ENCODE measurements around the gene CYTH1.

The CYTH1 gene

GRCh38 chr17:78667741-78668640 lies 114.1 kb downstream of the CYTH1 start:
- H3K4me1 ChIP-seq (ENCODE audit: insufficient read depth, low read length): peaks cover 5% of the 10 kb centered on the region; the same call in 1 of the 2 replicates
- H4K20me1 ChIP-seq (ENCODE audit: insufficient read depth, low read length): no peaks in the 10 kb centered on the region; the same call in 1 of the 2 replicates
- no peaks in the 10 kb centered on the region for H3K9me3 ChIP-seq (ENCODE audit: insufficient read depth, low read length, severe bottlenecking)
- no peak overlapping the region for H2AFZ ChIP-seq (ENCODE audit: low read depth, low read length)
- H3K36me3 ChIP-seq (ENCODE audit: insufficient read depth, low read length): no peaks in the 10 kb centered on the region
- no peak overlapping the region for H3K9ac ChIP-seq (ENCODE audit: low read depth, low read length)
- no peak for DNase-seq
- no peak for ATAC-seq (ENCODE audit: insufficient read depth, low read depth)
- no peak overlapping the region for H3K4me3 ChIP-seq (ENCODE audit: low read depth in 1 of 2, low read length in 2 of 2)
- H3K27ac ChIP-seq (ENCODE audit: low read length): no peak overlapping the region
- TF ChIP-seq CTCF (IDR thresholded peaks at IDR 0.05; ENCODE audit: borderline replicate concordance, extremely low read depth, low read length, poor library complexity, severe bottlenecking): no peak
- TF ChIP-seq EZH2 (IDR thresholded peaks at IDR 0.05; ENCODE audit: borderline replicate concordance, low read depth, low read length, severe bottlenecking): no peak
- no peaks in the 10 kb centered on the region for H3K79me2 ChIP-seq (ENCODE audit: insufficient read depth, low read length)
- H3K27me3 ChIP-seq (ENCODE audit: insufficient read depth, low read length, poor library complexity): no peaks in the 10 kb centered on the region
- H3K4me2 ChIP-seq (ENCODE audit: insufficient read depth, low read length): no peak overlapping the region

DNA sequence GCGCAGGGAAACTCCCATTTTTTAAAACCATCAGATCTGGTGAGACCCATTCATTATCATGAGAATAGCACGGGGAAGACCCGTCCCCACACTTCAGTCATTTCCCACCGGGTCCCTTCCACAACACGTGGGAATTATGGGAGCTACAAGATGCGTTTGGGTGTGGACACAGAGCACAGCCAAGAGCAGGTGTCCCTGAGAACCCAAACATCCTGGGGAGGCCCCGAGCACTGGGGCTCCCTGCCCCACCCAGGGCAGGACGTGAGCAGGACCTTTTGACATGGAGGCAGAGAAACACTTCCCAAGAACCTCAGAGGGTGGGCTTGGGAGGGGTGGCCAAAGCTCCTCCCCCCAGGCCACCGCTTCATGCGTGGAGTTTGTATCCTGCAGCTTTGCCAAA lies 115.0 kb downstream of the CYTH1 start:
- Histone ChIP-seq H3K27ac (ENCODE audit: low read length) (no peak overlapping the region), H3K4me3 (ENCODE audit: low read depth in 1 of 2, low read length in 2 of 2) (no peak overlapping the region), H3K4me2 (ENCODE audit: insufficient read depth, low read length) (no peak overlapping the region), H3K9ac (ENCODE audit: low read depth, low read length) (no peak overlapping the region), H3K79me2 (ENCODE audit: insufficient read depth, low read length) (no peaks in the 10 kb centered on the region), H3K36me3 (ENCODE audit: insufficient read depth, low read length) (no peaks in the 10 kb centered on the region), H3K4me1 (ENCODE audit: insufficient read depth, low read length) (peaks cover 5% of the 10 kb centered on the region; the same call in 1 of the 2 replicates), H3K27me3 (ENCODE audit: insufficient read depth, low read length, poor library complexity) (no peaks in the 10 kb centered on the region), H2AFZ (ENCODE audit: low read depth, low read length) (no peak overlapping the region), H3K9me3 (ENCODE audit: insufficient read depth, low read length, severe bottlenecking) (no peaks in the 10 kb centered on the region), H4K20me1 (ENCODE audit: insufficient read depth, low read length) (no peaks in the 10 kb centered on the region; the same call in 1 of the 2 replicates)
- DNase-seq (no peak), ATAC-seq (ENCODE audit: insufficient read depth, low read depth) (no peak)
- TF ChIP-seq EZH2 (IDR thresholded peaks at IDR 0.05; ENCODE audit: borderline replicate concordance, low read depth, low read length, severe bottlenecking): no peak
- no peak for TF ChIP-seq CTCF (IDR thresholded peaks at IDR 0.05; ENCODE audit: borderline replicate concordance, extremely low read depth, low read length, poor library complexity, severe bottlenecking)

DNA sequence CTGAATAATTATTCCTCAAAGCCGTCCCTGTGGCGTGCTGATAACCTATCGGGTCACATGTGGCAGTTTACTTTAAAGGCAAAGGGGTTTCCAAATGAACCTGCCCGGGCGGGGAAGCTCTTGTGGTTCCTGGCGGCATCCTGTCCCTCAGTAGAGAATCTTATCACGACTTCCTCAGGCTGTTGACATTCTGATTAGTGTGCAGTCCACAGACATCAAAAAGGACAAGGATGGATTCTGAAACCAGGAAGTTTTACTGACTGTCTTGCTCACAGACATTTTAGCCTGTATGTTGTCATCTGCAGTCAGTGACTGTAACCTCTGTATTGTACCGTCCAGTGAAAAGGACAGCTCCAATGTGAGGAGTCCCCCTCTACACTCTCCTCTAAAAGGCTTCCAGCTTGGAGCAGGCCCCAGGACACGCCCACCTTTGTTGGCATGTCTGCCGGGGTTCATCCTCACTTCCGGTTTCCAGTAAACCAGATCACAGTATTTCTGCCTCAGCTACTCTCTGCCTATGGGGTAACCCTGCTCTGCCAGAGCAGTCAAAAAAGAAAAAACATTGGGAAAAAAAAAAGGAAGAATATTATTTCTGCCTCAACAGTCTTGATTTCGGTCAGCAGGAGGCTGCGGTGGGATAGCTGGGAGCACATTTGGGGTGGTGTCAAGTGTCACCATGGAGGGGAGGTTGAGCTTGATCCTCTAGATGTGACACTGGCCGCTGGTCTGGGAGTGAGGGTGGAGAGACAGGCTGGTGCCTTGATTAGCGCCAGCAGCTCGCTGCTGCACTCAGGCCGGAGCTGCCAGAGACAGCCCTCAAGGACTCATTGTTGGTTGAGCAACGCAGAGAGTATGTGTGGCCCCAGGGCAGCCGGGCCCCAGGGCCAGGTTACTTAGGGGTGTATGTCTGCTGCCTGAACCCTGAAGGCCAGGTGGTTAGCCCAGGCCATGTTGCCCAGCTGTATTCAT lies 115.8 kb downstream of the CYTH1 start:
- H3K36me3 ChIP-seq (ENCODE audit: insufficient read depth, low read length): no peaks in the 10 kb centered on the region
- H4K20me1 ChIP-seq (ENCODE audit: insufficient read depth, low read length): no peaks in the 10 kb centered on the region; the same call in 1 of the 2 replicates
- H3K4me1 ChIP-seq (ENCODE audit: insufficient read depth, low read length): peaks cover 5% of the 10 kb centered on the region; the same call in 1 of the 2 replicates
- H3K27me3 ChIP-seq (ENCODE audit: insufficient read depth, low read length, poor library complexity): no peaks in the 10 kb centered on the region
- ATAC-seq (ENCODE audit: insufficient read depth, low read depth): peak; percentile 78
- H3K9me3 ChIP-seq (ENCODE audit: insufficient read depth, low read length, severe bottlenecking): no peaks in the 10 kb centered on the region
- no peak overlapping the region for H3K9ac ChIP-seq (ENCODE audit: low read depth, low read length)
- no peak overlapping the region for H3K4me3 ChIP-seq (ENCODE audit: low read depth in 1 of 2, low read length in 2 of 2)
- H3K27ac ChIP-seq (ENCODE audit: low read length): 0 out of 2 replicates have a peak overlapping the region, but pooled peaks have one; percentile 4
- no peaks in the 10 kb centered on the region for H3K79me2 ChIP-seq (ENCODE audit: insufficient read depth, low read length)
- no peak overlapping the region for H3K4me2 ChIP-seq (ENCODE audit: insufficient read depth, low read length)
- H2AFZ ChIP-seq (ENCODE audit: low read depth, low read length): no peak overlapping the region
- TF ChIP-seq EZH2 (IDR thresholded peaks at IDR 0.05; ENCODE audit: borderline replicate concordance, low read depth, low read length, severe bottlenecking): no peak
- TF ChIP-seq CTCF (IDR thresholded peaks at IDR 0.05; ENCODE audit: borderline replicate concordance, extremely low read depth, low read length, poor library complexity, severe bottlenecking): no peak
- peak; percentile 44 for DNase-seq

Measured in DND-41 (cell line).